Measurements from ENCODE around the gene PAQR7.

The PAQR7 gene

GRCh38 chr1:25890239-25891034 is 14.9 kb upstream of the PAQR7 start:
- no peak overlapping the region for H4K91ac ChIP-seq (ENCODE audit: low read length)
- peak; percentile 70 for DNase-seq
- H2AK5ac ChIP-seq (ENCODE audit: low read length, severe bottlenecking), result peak overlapping the region; percentile 66
- no peak overlapping the region for H3K23ac ChIP-seq (ENCODE audit: low read length in 2 of 2)
- H3K9ac ChIP-seq (ENCODE audit: low read length), result no peak overlapping the region
- 55% methylated on average over 10 of the region's 10 CpGs for WGBS
- no peak overlapping the region for H3K4me2 ChIP-seq (ENCODE audit: low read length, poor library complexity, severe bottlenecking)
- peak overlapping the region in 1 of 2 experiments; percentile 44 for H3K14ac ChIP-seq (ENCODE audit: low read length in 2 of 2)
- H3K27me3 ChIP-seq (ENCODE audit: control insufficient read depth in 1 of 2, insufficient read depth in 1 of 2, low read length in 2 of 2), result no peaks in the 10 kb centered on the region
- peak overlapping the region; percentile 29 to 60 for H2BK12ac ChIP-seq (ENCODE audit: low read length in 2 of 2)
- H3K4ac ChIP-seq (ENCODE audit: low read depth in 1 of 2, low read length in 2 of 2), result no peak overlapping the region
- H2BK5ac ChIP-seq (ENCODE audit: low read depth, low read length, poor library complexity, severe bottlenecking), result no peak overlapping the region
- H2BK15ac ChIP-seq (ENCODE audit: low read depth, poor library complexity, severe bottlenecking), result no peak overlapping the region
- peaks cover 21% of the 10 kb centered on the region for H3K4me1 ChIP-seq (ENCODE audit: control insufficient read depth, insufficient read depth, low read depth, low read length)
- H2BK120ac ChIP-seq (ENCODE audit: low read depth, low read length), result no peak overlapping the region
- no peak overlapping the region for H2AFZ ChIP-seq (ENCODE audit: low read depth, low read length)
- H3K27ac ChIP-seq (ENCODE audit: low read length, poor library complexity, severe bottlenecking), result peak overlapping the region; percentile 43
- peaks cover 9% of the 10 kb centered on the region for H3K79me1 ChIP-seq (replicated peaks; ENCODE audit: low read length, poor library complexity, severe bottlenecking)
- no peaks in the 10 kb centered on the region for H3K9me3 ChIP-seq (ENCODE audit: control insufficient read depth, low read length)
- H3K36me3 ChIP-seq (ENCODE audit: control insufficient read depth in 1 of 2, insufficient read depth in 2 of 2, low read depth in 1 of 2, low read length in 2 of 2), result peaks cover 0 to 6% of the 10 kb centered on the region in 2 experiments
- peak overlapping the region; percentile 10 for H4K8ac ChIP-seq (ENCODE audit: low read length)
- peak overlapping the region in 1 of 2 experiments; percentile 72 for H3K18ac ChIP-seq (ENCODE audit: low read depth in 1 of 2, low read length in 2 of 2)
- no peak overlapping the region for H3K4me3 ChIP-seq (ENCODE audit: insufficient read depth in 1 of 2, low read depth in 1 of 2, low read length in 2 of 2)

- H3K27ac ChIP-seq (ENCODE audit: low read length, poor library complexity, severe bottlenecking), result no peak overlapping the region
- peaks cover 21% of the 10 kb centered on the region for H3K4me1 ChIP-seq (ENCODE audit: control insufficient read depth, insufficient read depth, low read depth, low read length)
- H2BK120ac ChIP-seq (ENCODE audit: low read depth, low read length), result peak overlapping the region; percentile 22
- peaks cover 0 to 10% of the 10 kb centered on the region in 2 experiments for H3K36me3 ChIP-seq (ENCODE audit: control insufficient read depth in 1 of 2, insufficient read depth in 2 of 2, low read depth in 1 of 2, low read length in 2 of 2)
- H2AFZ ChIP-seq (ENCODE audit: low read depth, low read length), result no peak overlapping the region
- H3K14ac ChIP-seq (ENCODE audit: low read length in 2 of 2), result peak overlapping the region in 1 of 2 experiments; percentile 59
- no peak overlapping the region for H3K4me3 ChIP-seq (ENCODE audit: insufficient read depth in 1 of 2, low read depth in 1 of 2, low read length in 2 of 2)
- peak overlapping the region; percentile 57 for H4K8ac ChIP-seq (ENCODE audit: low read length)
- no peak overlapping the region for H3K4ac ChIP-seq (ENCODE audit: low read depth in 1 of 2, low read length in 2 of 2)
- H2BK12ac ChIP-seq (ENCODE audit: low read length in 2 of 2), result peak overlapping the region; percentile 59 to 82
- no peak overlapping the region for H2BK5ac ChIP-seq (ENCODE audit: low read depth, low read length, poor library complexity, severe bottlenecking)
- H3K4me2 ChIP-seq (ENCODE audit: low read length, poor library complexity, severe bottlenecking), result no peak overlapping the region
- peak overlapping the region; percentile 55 for H2AK5ac ChIP-seq (ENCODE audit: low read length, severe bottlenecking)
- H3K9ac ChIP-seq (ENCODE audit: low read length), result no peak overlapping the region
- no peaks in the 10 kb centered on the region for H3K27me3 ChIP-seq (ENCODE audit: control insufficient read depth in 1 of 2, insufficient read depth in 1 of 2, low read length in 2 of 2)
- H3K9me3 ChIP-seq (ENCODE audit: control insufficient read depth, low read length), result no peaks in the 10 kb centered on the region
- peak overlapping the region; percentile 3 for H4K91ac ChIP-seq (ENCODE audit: low read length)
- peaks cover 6% of the 10 kb centered on the region for H3K79me1 ChIP-seq (replicated peaks; ENCODE audit: low read length, poor library complexity, severe bottlenecking)
- 87% methylated on average over 3 of the region's 3 CpGs for WGBS
- peak overlapping the region in 1 of 2 experiments; percentile 25 for H3K18ac ChIP-seq (ENCODE audit: low read depth in 1 of 2, low read length in 2 of 2)
- H2BK15ac ChIP-seq (ENCODE audit: low read depth, poor library complexity, severe bottlenecking), result no peak overlapping the region
- peak overlapping the region in 1 of 2 experiments; percentile 34 for H3K23ac ChIP-seq (ENCODE audit: low read length in 2 of 2)
- no peak for DNase-seq
Measured at GRCh38 chr1:25889470-25889869, 14.0 kb upstream of the PAQR7 start.

GRCh38 chr1:25888426-25888987 is 13.0 kb upstream of the PAQR7 start:
- no peak for DNase-seq
- Histone ChIP-seq H3K4me3 (ENCODE audit: insufficient read depth in 1 of 2, low read depth in 1 of 2, low read length in 2 of 2) (no peak overlapping the region), H2BK15ac (ENCODE audit: low read depth, poor library complexity, severe bottlenecking) (no peak overlapping the region), H3K4me1 (ENCODE audit: control insufficient read depth, insufficient read depth, low read depth, low read length) (peaks cover 20% of the 10 kb centered on the region), H2BK12ac (ENCODE audit: low read length in 2 of 2) (no peak overlapping the region), H3K9ac (ENCODE audit: low read length) (no peak overlapping the region), H3K27ac (ENCODE audit: low read length, poor library complexity, severe bottlenecking) (no peak overlapping the region), H3K18ac (ENCODE audit: low read depth in 1 of 2, low read length in 2 of 2) (no peak overlapping the region), H3K4me2 (ENCODE audit: low read length, poor library complexity, severe bottlenecking) (no peak overlapping the region), H2AFZ (ENCODE audit: low read depth, low read length) (no peak overlapping the region), H3K9me3 (ENCODE audit: control insufficient read depth, low read length) (no peaks in the 10 kb centered on the region), H2AK5ac (ENCODE audit: low read length, severe bottlenecking) (no peak overlapping the region), H4K8ac (ENCODE audit: low read length) (no peak overlapping the region), H3K14ac (ENCODE audit: low read length in 2 of 2) (no peak overlapping the region), H3K23ac (ENCODE audit: low read length in 2 of 2) (no peak overlapping the region), H2BK120ac (ENCODE audit: low read depth, low read length) (no peak overlapping the region), H3K4ac (ENCODE audit: low read depth in 1 of 2, low read length in 2 of 2) (no peak overlapping the region), H3K36me3 (ENCODE audit: control insufficient read depth in 1 of 2, insufficient read depth in 2 of 2, low read depth in 1 of 2, low read length in 2 of 2) (peaks cover 0 to 6% of the 10 kb centered on the region in 2 experiments), H3K79me1 (replicated peaks; ENCODE audit: low read length, poor library complexity, severe bottlenecking) (no peaks in the 10 kb centered on the region), H2BK5ac (ENCODE audit: low read depth, low read length, poor library complexity, severe bottlenecking) (no peak overlapping the region), H4K91ac (ENCODE audit: low read length) (no peak overlapping the region), H3K27me3 (ENCODE audit: control insufficient read depth in 1 of 2, insufficient read depth in 1 of 2, low read length in 2 of 2) (no peaks in the 10 kb centered on the region)
- 96% methylated on average over 7 of the region's 7 CpGs for WGBS

- H3K27ac ChIP-seq (ENCODE audit: low read length, poor library complexity, severe bottlenecking), result no peak overlapping the region
- no peak for DNase-seq
- H3K4me1 ChIP-seq (ENCODE audit: control insufficient read depth, insufficient read depth, low read depth, low read length), result peaks cover 5% of the 10 kb centered on the region
- H4K8ac ChIP-seq (ENCODE audit: low read length), result no peak overlapping the region
- no peak overlapping the region for H4K91ac ChIP-seq (ENCODE audit: low read length)
- peaks cover 0 to 6% of the 10 kb centered on the region in 2 experiments for H3K36me3 ChIP-seq (ENCODE audit: control insufficient read depth in 1 of 2, insufficient read depth in 2 of 2, low read depth in 1 of 2, low read length in 2 of 2)
- no peaks in the 10 kb centered on the region for H3K9me3 ChIP-seq (ENCODE audit: control insufficient read depth, low read length)
- no peak overlapping the region for H3K18ac ChIP-seq (ENCODE audit: low read depth in 1 of 2, low read length in 2 of 2)
- no peak overlapping the region for H3K4ac ChIP-seq (ENCODE audit: low read depth in 1 of 2, low read length in 2 of 2)
- no peak overlapping the region for H3K23ac ChIP-seq (ENCODE audit: low read length in 2 of 2)
- no peak overlapping the region for H2BK120ac ChIP-seq (ENCODE audit: low read depth, low read length)
- 80% methylated on average over 1 of the region's 1 CpG for WGBS
- no peak overlapping the region for H3K4me2 ChIP-seq (ENCODE audit: low read length, poor library complexity, severe bottlenecking)
- no peak overlapping the region for H2BK5ac ChIP-seq (ENCODE audit: low read depth, low read length, poor library complexity, severe bottlenecking)
- H3K14ac ChIP-seq (ENCODE audit: low read length in 2 of 2), result no peak overlapping the region
- H3K4me3 ChIP-seq (ENCODE audit: insufficient read depth in 1 of 2, low read depth in 1 of 2, low read length in 2 of 2), result no peak overlapping the region
- no peak overlapping the region for H2AK5ac ChIP-seq (ENCODE audit: low read length, severe bottlenecking)
- no peak overlapping the region for H3K9ac ChIP-seq (ENCODE audit: low read length)
- no peak overlapping the region for H2AFZ ChIP-seq (ENCODE audit: low read depth, low read length)
- no peaks in the 10 kb centered on the region for H3K27me3 ChIP-seq (ENCODE audit: control insufficient read depth in 1 of 2, insufficient read depth in 1 of 2, low read length in 2 of 2)
- H3K79me1 ChIP-seq (replicated peaks; ENCODE audit: low read length, poor library complexity, severe bottlenecking), result no peaks in the 10 kb centered on the region
- no peak overlapping the region for H2BK15ac ChIP-seq (ENCODE audit: low read depth, poor library complexity, severe bottlenecking)
- no peak overlapping the region for H2BK12ac ChIP-seq (ENCODE audit: low read length in 2 of 2)
Measured at GRCh38 chr1:25885602-25886001, 10.1 kb upstream of the PAQR7 start.

All from mesenchymal stem cell (in vitro differentiated cells and primary cell).